Measurements from ENCODE around the gene ZC3H7A.

Gene ZC3H7A

DNA sequence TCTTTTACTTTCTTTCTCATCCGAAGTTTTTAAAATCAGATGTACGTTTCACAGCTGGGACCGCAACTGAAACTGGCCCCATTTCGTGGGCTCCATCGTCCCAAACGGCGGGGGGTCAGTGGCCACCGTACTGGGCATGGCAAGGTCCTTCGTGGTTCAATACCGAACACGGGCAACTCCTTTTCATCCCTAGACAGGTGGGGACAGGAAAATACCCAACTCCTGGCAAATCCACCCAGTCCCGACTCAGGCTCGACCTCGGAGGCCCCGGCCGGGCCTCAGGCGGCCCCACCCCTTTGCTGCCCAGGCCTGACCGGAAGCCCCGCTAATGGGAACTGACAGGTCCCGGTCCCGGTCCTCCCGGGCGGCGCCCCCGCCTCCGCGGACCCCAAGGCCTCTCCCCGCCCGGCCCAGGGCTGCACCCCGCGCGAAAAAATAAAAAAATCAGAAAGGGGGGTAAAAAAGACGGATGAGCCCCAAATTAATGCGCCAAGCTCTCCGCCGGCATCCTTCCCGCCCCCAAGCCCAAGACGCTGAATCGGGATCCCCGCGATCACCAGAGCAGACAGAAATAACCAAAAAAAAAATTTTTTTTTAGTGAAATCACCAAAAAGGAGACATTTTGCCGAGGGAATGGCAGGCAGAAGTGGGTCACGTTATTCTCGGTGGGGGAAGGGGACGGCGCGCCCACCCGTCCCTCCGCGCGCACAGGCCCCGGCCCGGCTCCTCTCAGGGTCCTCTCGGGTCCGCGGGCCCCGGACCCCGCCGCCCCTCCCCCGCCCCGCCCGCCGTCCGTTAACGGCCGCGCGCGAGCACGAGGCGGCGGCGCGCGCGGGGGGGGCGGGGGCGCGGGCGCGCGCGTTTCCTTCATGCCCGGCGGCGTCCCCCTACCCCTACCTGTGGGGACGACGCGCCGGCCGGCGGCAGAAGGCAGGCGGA, 562 bp downstream of the ZC3H7A start:
- no peaks in the 10 kb centered on the region for H3K36me3 ChIP-seq (ENCODE audit: control insufficient read depth, insufficient read depth, low read length)
- H3K4me3 ChIP-seq (ENCODE audit: low read depth, low read length), result peak overlapping the region; percentile 89
- H2AFZ ChIP-seq, result peak overlapping the region; percentile 87
- H3K4me2 ChIP-seq (ENCODE audit: low read length), result peak overlapping the region; percentile 97
- H3K27ac ChIP-seq, result peak overlapping the region; percentile 93
- H3K4me1 ChIP-seq, result peaks cover 18% of the 10 kb centered on the region
- no peaks in the 10 kb centered on the region for H3K9me3 ChIP-seq (ENCODE audit: control insufficient read depth, low read length)
- peak overlapping the region; percentile 85 for H3K9ac ChIP-seq
- no peaks in the 10 kb centered on the region for H3K27me3 ChIP-seq (ENCODE audit: control insufficient read depth, insufficient read depth, low read length)
- H3K79me2 ChIP-seq, result peaks cover 15% of the 10 kb centered on the region
- TF ChIP-seq, protein P1, sequence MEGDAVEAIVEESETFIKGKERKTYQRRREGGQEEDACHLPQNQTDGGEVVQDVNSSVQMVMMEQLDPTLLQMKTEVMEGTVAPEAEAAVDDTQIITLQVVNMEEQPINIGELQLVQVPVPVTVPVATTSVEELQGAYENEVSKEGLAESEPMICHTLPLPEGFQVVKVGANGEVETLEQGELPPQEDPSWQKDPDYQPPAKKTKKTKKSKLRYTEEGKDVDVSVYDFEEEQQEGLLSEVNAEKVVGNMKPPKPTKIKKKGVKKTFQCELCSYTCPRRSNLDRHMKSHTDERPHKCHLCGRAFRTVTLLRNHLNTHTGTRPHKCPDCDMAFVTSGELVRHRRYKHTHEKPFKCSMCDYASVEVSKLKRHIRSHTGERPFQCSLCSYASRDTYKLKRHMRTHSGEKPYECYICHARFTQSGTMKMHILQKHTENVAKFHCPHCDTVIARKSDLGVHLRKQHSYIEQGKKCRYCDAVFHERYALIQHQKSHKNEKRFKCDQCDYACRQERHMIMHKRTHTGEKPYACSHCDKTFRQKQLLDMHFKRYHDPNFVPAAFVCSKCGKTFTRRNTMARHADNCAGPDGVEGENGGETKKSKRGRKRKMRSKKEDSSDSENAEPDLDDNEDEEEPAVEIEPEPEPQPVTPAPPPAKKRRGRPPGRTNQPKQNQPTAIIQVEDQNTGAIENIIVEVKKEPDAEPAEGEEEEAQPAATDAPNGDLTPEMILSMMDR (IDR thresholded peaks at IDR 0.05), result no peak

DNA sequence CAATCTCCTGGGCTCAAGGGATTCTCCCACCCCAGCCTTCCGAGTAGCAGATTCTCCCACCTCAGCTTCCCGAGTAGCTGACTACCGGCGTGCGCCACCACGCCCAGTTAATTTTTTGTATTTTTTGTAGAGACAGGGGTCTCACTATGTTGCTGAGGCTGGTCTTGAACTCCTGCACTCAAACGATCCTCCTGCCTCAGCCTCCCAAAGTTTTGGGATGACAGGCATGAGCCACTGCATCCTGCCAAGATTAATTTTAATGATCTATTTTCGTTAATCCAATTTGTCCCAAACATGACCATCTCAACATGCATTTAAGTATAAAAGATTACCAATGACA, 1.2 kb downstream of the ZC3H7A start:
- H3K4me3 ChIP-seq (ENCODE audit: low read depth, low read length), result peak overlapping the region; percentile 89

DNA sequence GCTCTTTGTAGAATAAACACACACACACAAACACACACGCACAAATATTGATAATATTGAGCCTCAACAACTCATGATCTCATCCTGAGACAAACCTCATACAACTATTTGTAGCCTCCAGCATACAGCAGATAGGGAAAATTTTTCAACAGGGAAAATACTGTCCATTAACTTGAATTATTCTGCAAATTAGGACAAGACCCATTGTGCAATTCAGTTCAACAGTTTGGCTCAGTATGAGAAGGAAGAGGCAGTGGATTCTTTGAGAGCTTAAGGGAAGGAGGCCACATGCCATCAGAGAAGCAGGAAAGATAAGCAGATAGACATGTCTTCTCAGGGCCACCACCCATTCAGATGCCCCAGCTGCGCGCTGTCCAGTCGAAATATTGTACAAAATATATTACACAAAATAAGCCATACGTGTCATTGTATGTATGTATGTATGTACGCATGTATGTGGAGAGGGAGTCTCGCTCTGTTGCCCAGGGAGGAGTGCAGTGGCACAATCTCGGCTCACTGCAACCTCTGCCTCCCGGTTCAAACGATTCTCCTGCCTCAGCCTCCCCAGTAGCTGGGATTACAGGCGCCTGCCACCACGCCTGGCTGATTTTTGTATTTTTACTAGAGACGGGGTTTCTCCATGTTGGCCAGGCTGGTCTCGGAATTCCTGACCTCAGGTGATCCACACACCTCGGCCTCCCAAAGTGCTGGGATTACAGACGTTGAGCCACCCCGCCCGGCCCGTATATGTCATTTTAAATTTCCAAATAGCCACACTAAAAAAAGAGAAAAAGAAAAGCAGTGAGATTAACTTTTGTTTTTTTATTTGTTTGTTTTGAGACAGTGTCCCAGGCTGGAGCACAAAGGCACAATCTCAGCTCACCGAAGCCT, 1.8 kb downstream of the ZC3H7A start:
- Histone ChIP-seq H3K79me2 (peaks cover 25% of the 10 kb centered on the region), H3K27ac (peak overlapping the region; percentile 93), H3K4me3 (ENCODE audit: low read depth, low read length) (peak overlapping the region; percentile 89), H3K4me2 (ENCODE audit: low read length) (peak overlapping the region; percentile 97), H3K27me3 (ENCODE audit: control insufficient read depth, insufficient read depth, low read length) (no peaks in the 10 kb centered on the region), H3K4me1 (peaks cover 18% of the 10 kb centered on the region), H3K9ac (no peak overlapping the region), H3K36me3 (ENCODE audit: control insufficient read depth, insufficient read depth, low read length) (no peaks in the 10 kb centered on the region), H3K9me3 (ENCODE audit: control insufficient read depth, low read length) (no peaks in the 10 kb centered on the region), H2AFZ (no peak overlapping the region)
- TF ChIP-seq, protein P1 (IDR thresholded peaks at IDR 0.05), result no peak

More for the DNA sequence above, 1.2 kb downstream of the ZC3H7A start:
- H3K79me2 ChIP-seq, result peaks cover 21% of the 10 kb centered on the region
- H3K27me3 ChIP-seq (ENCODE audit: control insufficient read depth, insufficient read depth, low read length), result no peaks in the 10 kb centered on the region
- H3K4me1 ChIP-seq, result peaks cover 18% of the 10 kb centered on the region
- H3K27ac ChIP-seq, result peak overlapping the region; percentile 93
- H3K9me3 ChIP-seq (ENCODE audit: control insufficient read depth, low read length), result no peaks in the 10 kb centered on the region
- peak overlapping the region; percentile 85 for H3K9ac ChIP-seq
- H3K4me2 ChIP-seq (ENCODE audit: low read length), result peak overlapping the region; percentile 97
- no peaks in the 10 kb centered on the region for H3K36me3 ChIP-seq (ENCODE audit: control insufficient read depth, insufficient read depth, low read length)
- TF ChIP-seq, protein P1 (IDR thresholded peaks at IDR 0.05), result no peak
- H2AFZ ChIP-seq, result peak overlapping the region; percentile 87

DNA sequence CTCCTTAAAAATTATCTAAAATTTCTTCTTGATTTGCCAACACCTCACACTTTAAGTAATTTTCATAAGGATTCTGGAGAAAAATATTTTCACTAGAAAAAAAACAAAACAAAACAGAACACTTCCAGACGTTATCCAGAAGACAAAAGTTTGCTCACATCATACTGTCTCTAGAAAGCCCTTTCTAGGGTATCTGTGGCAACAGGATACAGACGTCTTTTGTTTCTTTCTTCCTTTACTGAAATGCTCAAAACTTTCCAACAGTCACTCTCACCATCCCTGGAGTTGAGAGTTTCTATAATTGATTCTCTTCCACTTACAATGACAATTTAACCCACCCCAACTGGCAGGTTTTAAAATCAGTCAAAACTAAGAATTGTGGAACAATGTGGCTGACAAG, 2.6 kb downstream of the ZC3H7A start:
- Histone ChIP-seq H3K36me3 (ENCODE audit: control insufficient read depth, insufficient read depth, low read length) (no peaks in the 10 kb centered on the region), H3K27me3 (ENCODE audit: control insufficient read depth, insufficient read depth, low read length) (no peaks in the 10 kb centered on the region), H3K4me3 (ENCODE audit: low read depth, low read length) (no peak overlapping the region), H2AFZ (no peak overlapping the region), H3K4me1 (peaks cover 18% of the 10 kb centered on the region), H3K9me3 (ENCODE audit: control insufficient read depth, low read length) (no peaks in the 10 kb centered on the region), H3K4me2 (ENCODE audit: low read length) (no peak overlapping the region), H3K9ac (no peak overlapping the region), H3K79me2 (peaks cover 31% of the 10 kb centered on the region), H3K27ac (no peak overlapping the region)
- TF ChIP-seq, protein P1 (IDR thresholded peaks at IDR 0.05), result no peak
